Measurements from ENCODE around the gene PBXIP1.

Gene PBXIP1

DNA sequence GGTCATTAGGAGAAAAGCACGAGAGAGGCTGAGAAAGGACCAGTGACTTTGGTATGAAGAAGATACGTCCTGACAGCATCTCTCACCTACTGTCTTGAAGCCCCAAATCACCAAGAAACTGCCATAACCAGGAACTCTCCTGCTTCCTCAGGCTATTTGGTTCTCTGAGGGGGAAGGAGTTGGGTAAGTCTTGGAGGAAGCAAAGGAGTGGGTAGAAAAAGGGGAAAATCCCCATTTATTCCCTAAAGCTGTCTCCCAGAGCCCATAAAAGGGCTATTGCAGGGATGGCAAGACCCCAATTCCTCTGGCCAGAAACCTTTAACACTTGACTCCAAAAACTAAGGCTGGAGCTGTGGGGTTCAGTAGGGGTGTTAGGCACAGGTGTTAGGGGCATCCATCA lies 2.1 kb upstream of the PBXIP1 start:
- Histone ChIP-seq H3K4me3 (ENCODE audit: low read depth in 1 of 2, low read length in 2 of 2) (no peak overlapping the region), H4K20me1 (ENCODE audit: insufficient read depth, low read length) (peaks cover 25% of the 10 kb centered on the region), H3K27ac (ENCODE audit: low read length) (no peak overlapping the region), H3K9me3 (ENCODE audit: insufficient read depth, low read length, severe bottlenecking) (no peaks in the 10 kb centered on the region), H3K4me1 (ENCODE audit: insufficient read depth, low read length) (peaks cover 75% of the 10 kb centered on the region), H3K4me2 (ENCODE audit: insufficient read depth, low read length) (no peak overlapping the region), H3K36me3 (ENCODE audit: insufficient read depth, low read length) (peaks cover 19% of the 10 kb centered on the region), H2AFZ (ENCODE audit: low read depth, low read length) (no peak overlapping the region), H3K79me2 (ENCODE audit: insufficient read depth, low read length) (peaks cover 54% of the 10 kb centered on the region), H3K27me3 (ENCODE audit: insufficient read depth, low read length, poor library complexity) (no peaks in the 10 kb centered on the region), H3K9ac (ENCODE audit: low read depth, low read length) (no peak overlapping the region)
- DNase-seq (no peak), ATAC-seq (ENCODE audit: insufficient read depth, low read depth) (no peak)
- TF ChIP-seq, protein P1, sequence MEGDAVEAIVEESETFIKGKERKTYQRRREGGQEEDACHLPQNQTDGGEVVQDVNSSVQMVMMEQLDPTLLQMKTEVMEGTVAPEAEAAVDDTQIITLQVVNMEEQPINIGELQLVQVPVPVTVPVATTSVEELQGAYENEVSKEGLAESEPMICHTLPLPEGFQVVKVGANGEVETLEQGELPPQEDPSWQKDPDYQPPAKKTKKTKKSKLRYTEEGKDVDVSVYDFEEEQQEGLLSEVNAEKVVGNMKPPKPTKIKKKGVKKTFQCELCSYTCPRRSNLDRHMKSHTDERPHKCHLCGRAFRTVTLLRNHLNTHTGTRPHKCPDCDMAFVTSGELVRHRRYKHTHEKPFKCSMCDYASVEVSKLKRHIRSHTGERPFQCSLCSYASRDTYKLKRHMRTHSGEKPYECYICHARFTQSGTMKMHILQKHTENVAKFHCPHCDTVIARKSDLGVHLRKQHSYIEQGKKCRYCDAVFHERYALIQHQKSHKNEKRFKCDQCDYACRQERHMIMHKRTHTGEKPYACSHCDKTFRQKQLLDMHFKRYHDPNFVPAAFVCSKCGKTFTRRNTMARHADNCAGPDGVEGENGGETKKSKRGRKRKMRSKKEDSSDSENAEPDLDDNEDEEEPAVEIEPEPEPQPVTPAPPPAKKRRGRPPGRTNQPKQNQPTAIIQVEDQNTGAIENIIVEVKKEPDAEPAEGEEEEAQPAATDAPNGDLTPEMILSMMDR (IDR thresholded peaks at IDR 0.05; ENCODE audit: borderline replicate concordance, extremely low read depth, low read length, poor library complexity, severe bottlenecking), result no peak
- TF ChIP-seq EZH2 (IDR thresholded peaks at IDR 0.05; ENCODE audit: borderline replicate concordance, low read depth, low read length, severe bottlenecking), result no peak

DNA sequence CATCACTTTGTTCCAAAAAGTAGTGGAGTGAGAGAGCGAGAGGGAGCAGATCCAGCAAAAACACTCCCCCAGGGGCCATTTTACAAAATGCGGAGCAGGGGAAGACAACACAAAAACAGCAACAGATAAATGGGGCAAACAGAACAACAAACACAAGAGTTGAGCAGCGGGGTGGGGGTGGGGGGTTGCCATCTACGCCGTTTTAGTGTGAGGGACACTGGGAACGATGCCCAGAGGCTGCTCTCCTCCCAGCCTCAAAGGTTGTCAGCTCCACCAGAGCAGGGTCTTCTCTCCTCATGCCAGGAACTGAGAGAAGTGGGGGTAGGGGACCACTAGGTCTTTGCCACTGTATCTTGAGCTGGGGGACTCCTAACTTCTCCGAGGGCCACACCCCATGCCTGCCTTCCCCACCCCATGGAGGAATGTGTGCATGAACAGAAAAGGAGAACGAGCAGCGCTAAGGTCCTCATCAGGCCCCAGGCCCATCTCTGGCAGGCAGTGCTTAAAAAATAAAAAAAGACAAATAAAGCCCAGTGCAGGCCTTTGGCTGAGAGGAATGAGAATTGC lies 1.3 kb upstream of the PBXIP1 start:
- H3K36me3 ChIP-seq (ENCODE audit: insufficient read depth, low read length), result peaks cover 15% of the 10 kb centered on the region
- TF ChIP-seq, protein P1 (IDR thresholded peaks at IDR 0.05; ENCODE audit: borderline replicate concordance, extremely low read depth, low read length, poor library complexity, severe bottlenecking), result no peak
- TF ChIP-seq EZH2 (IDR thresholded peaks at IDR 0.05; ENCODE audit: borderline replicate concordance, low read depth, low read length, severe bottlenecking), result no peak
- no peaks in the 10 kb centered on the region for H3K27me3 ChIP-seq (ENCODE audit: insufficient read depth, low read length, poor library complexity)
- H3K9me3 ChIP-seq (ENCODE audit: insufficient read depth, low read length, severe bottlenecking), result no peaks in the 10 kb centered on the region
- no peak for ATAC-seq (ENCODE audit: insufficient read depth, low read depth)
- no peak overlapping the region for H3K4me3 ChIP-seq (ENCODE audit: low read depth in 1 of 2, low read length in 2 of 2)
- H4K20me1 ChIP-seq (ENCODE audit: insufficient read depth, low read length), result peaks cover 25% of the 10 kb centered on the region
- no peak for DNase-seq
- H3K4me1 ChIP-seq (ENCODE audit: insufficient read depth, low read length), result peaks cover 71% of the 10 kb centered on the region
- no peak overlapping the region for H3K9ac ChIP-seq (ENCODE audit: low read depth, low read length)
- H3K79me2 ChIP-seq (ENCODE audit: insufficient read depth, low read length), result peaks cover 50% of the 10 kb centered on the region
- no peak overlapping the region; the same call in 1 of the 2 replicates for H3K27ac ChIP-seq (ENCODE audit: low read length)
- H2AFZ ChIP-seq (ENCODE audit: low read depth, low read length), result no peak overlapping the region
- no peak overlapping the region for H3K4me2 ChIP-seq (ENCODE audit: insufficient read depth, low read length)

DNA sequence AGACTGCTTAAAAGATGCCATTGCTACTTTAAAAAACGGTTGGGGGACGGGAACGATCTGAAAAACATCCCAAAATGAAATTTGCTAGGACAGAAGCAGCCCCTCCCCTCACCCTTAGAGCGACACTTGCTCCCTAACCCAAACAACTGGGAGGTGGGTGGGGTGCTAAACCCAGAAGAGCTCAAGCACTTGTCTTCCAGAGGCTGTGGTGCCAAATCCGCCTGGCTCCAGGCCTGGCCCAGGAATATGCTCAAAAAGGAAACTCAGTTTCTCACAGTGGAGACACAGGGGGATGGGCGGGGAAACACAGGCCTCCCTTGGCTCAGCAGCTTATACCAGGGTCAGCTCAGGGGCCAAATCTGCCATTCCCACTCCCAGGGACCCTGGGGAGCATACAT lies 644 bp upstream of the PBXIP1 start:
- H3K4me1 ChIP-seq (ENCODE audit: insufficient read depth, low read length), result peaks cover 70% of the 10 kb centered on the region
- no peak for ATAC-seq (ENCODE audit: insufficient read depth, low read depth)
- H2AFZ ChIP-seq (ENCODE audit: low read depth, low read length), result peak overlapping the region; percentile 82
- H3K36me3 ChIP-seq (ENCODE audit: insufficient read depth, low read length), result peaks cover 15% of the 10 kb centered on the region
- peaks cover 46% of the 10 kb centered on the region for H3K79me2 ChIP-seq (ENCODE audit: insufficient read depth, low read length)
- no peaks in the 10 kb centered on the region for H3K27me3 ChIP-seq (ENCODE audit: insufficient read depth, low read length, poor library complexity)
- H3K4me2 ChIP-seq (ENCODE audit: insufficient read depth, low read length), result peak overlapping the region; percentile 88
- DNase-seq, result no peak
- H3K9me3 ChIP-seq (ENCODE audit: insufficient read depth, low read length, severe bottlenecking), result no peaks in the 10 kb centered on the region
- H3K9ac ChIP-seq (ENCODE audit: low read depth, low read length), result peak overlapping the region; percentile 64
- H3K27ac ChIP-seq (ENCODE audit: low read length), result peak overlapping the region; percentile 88
- TF ChIP-seq, protein P1 (IDR thresholded peaks at IDR 0.05; ENCODE audit: borderline replicate concordance, extremely low read depth, low read length, poor library complexity, severe bottlenecking), result no peak
- no peak for TF ChIP-seq EZH2 (IDR thresholded peaks at IDR 0.05; ENCODE audit: borderline replicate concordance, low read depth, low read length, severe bottlenecking)
- peaks cover 25% of the 10 kb centered on the region for H4K20me1 ChIP-seq (ENCODE audit: insufficient read depth, low read length)
- peak overlapping the region; percentile 52 to 82; a peak in 3 of 4 replicates for H3K4me3 ChIP-seq (ENCODE audit: low read depth in 1 of 2, low read length in 2 of 2)

All from DND-41 (cell line).